SHP77 treated with DMSO at 0.1 percent for 48 hours (cell line): ENCODE measurements around the gene ATP9A.
"Not testable (repeated sequence)": the region's sequence is repeated elsewhere in the genome, so short reads cannot be mapped to it uniquely, and the experiment has no call there.

ENCODE experiments used
- DNase-seq: peaks from one replicate; lab custom pipeline; 2025; lab: John Stamatoyannopoulos, UW

Gene ATP9A

GRCh38 chr20:51651921-51652549 lies 116.2 kb downstream of the ATP9A start:
- DNase-seq, result no peak

GRCh38 chr20:51650685-51651134 lies 117.5 kb downstream of the ATP9A start:
- no peak for DNase-seq

- no peak for DNase-seq
These were observed 119.6 kb downstream of the ATP9A start for GRCh38 chr20:51648571-51648947.

GRCh38 chr20:51647674-51648570 lies 120.3 kb downstream of the ATP9A start:
- no peak for DNase-seq

- DNase-seq, result not testable (repeated sequence)
These were observed 124.4 kb downstream of the ATP9A start for GRCh38 chr20:51643810-51644209.

- DNase-seq, result no peak
These were observed 124.8 kb downstream of the ATP9A start for GRCh38 chr20:51643390-51643789.

GRCh38 chr20:51641866-51642265 lies 126.3 kb downstream of the ATP9A start:
- no peak for DNase-seq

- DNase-seq, result no peak
These were observed 127.4 kb downstream of the ATP9A start for GRCh38 chr20:51640743-51641142.

GRCh38 chr20:51639206-51639832 lies 128.9 kb downstream of the ATP9A start:
- DNase-seq, result peak; percentile 2

- DNase-seq, result no peak
These were observed 130.9 kb downstream of the ATP9A start for GRCh38 chr20:51637241-51637640.

- no peak for DNase-seq
These were observed 132.1 kb downstream of the ATP9A start for GRCh38 chr20:51636123-51636522.

- no peak for DNase-seq
These were observed 132.5 kb downstream of the ATP9A start for GRCh38 chr20:51635680-51636079.

GRCh38 chr20:51634877-51635276 lies 133.3 kb downstream of the ATP9A start:
- DNase-seq, result no peak

- no peak for DNase-seq
These were observed 133.9 kb downstream of the ATP9A start for GRCh38 chr20:51634257-51634656.

- no peak for DNase-seq
These were observed 134.8 kb downstream of the ATP9A start for GRCh38 chr20:51633430-51633829.

- DNase-seq, result no peak
These were observed 136.2 kb downstream of the ATP9A start for GRCh38 chr20:51631953-51632352.

- DNase-seq, result no peak
These were observed 136.9 kb downstream of the ATP9A start for GRCh38 chr20:51631011-51631950.

GRCh38 chr20:51629399-51630058 lies 138.7 kb downstream of the ATP9A start:
- DNase-seq, result no peak

GRCh38 chr20:51628533-51629398 lies 139.4 kb downstream of the ATP9A start:
- no peak for DNase-seq

- no peak for DNase-seq
These were observed 140.6 kb downstream of the ATP9A start for GRCh38 chr20:51627586-51627985.
